Heart left ventricle (tissue), 16 donors: ENCODE results near the gene LTO1. TPM values are rescaled to one million over a fixed set of nuclear protein-coding genes. Genes with fewer than 3 reads are reported as not detected.

Experiments
- ATAC-seq, 4 donors: fragments of 200-7000 bp; cut with Tn5 transposase; one replicate each; pipeline ENCODE4 v1.9.1; 2020 to 2022; ENCODE audit warnings: moderate library complexity in 4 of 4, mild to moderate bottlenecking in 3 of 4, moderate number of reproducible peaks in 1 of 4
- DNase-seq, 5 donors: peaks; one replicate each; pipeline ENCODE4 v3.0.0-alpha.2; 2020
- H3K27ac ChIP-seq, 12 donors: fragments of 200-600 bp; sonication (generic) in 4 of 12; one replicate each; pipeline versions ENCODE4 v1.5.0 to v1.8.0; 2016 to 2022; ENCODE audit warnings: mild to moderate bottlenecking in 2 of 12
- H3K27me3 ChIP-seq, 9 donors: fragments of 200-600 bp; sonication (generic) in 2 of 9; one replicate each; pipeline versions ENCODE4 v1.5.1 to v1.8.0; 2016 to 2022; ENCODE audit warnings: mild to moderate bottlenecking in 3 of 9
- H3K36me3 ChIP-seq, 9 donors: fragments of 200-600 bp; sonication (generic) in 2 of 9; one replicate each; pipeline versions ENCODE4 v1.5.0 to v1.8.0; 2018 to 2022; ENCODE audit warnings: mild to moderate bottlenecking in 2 of 9
- H3K4me1 ChIP-seq, 12 donors: fragments of 200-600 bp; sonication (generic) in 4 of 12; one replicate each; pipeline versions ENCODE4 v1.5.0 to v1.8.0; 2016 to 2022; ENCODE audit warnings: mild to moderate bottlenecking in 3 of 12
- H3K4me3 ChIP-seq, 12 donors: fragments of 200-600 bp; sonication (generic) in 4 of 12; one replicate each; pipeline versions ENCODE4 v1.5.0 to v1.8.0; 2017 to 2022; ENCODE audit warnings: mild to moderate bottlenecking in 9 of 12, moderate library complexity in 4 of 12
- H3K9me3 ChIP-seq, 12 donors: fragments of 200-600 bp; sonication (generic) in 4 of 12; one replicate each; pipeline versions ENCODE4 v1.5.0 to v1.8.0; 2016 to 2022; ENCODE audit warnings: mild to moderate bottlenecking in 1 of 12
- POLR2A ChIP-seq, 2 donors: fragments of 450-650 bp; IDR thresholded peaks; one replicate each; pipeline ENCODE4 v1.6.1; 2017; ENCODE audit warnings: antibody characterized with exemption in 2 of 2, mild to moderate bottlenecking in 2 of 2, moderate library complexity in 2 of 2
- WGBS, 4 donors: extraction: QIAGEN DNeasy Blood & Tissue Kit in 2 of 4; methylation state at CpG; one replicate each; pipeline versions ENCODE4 v1.1.5 to v1.1.7; 2013 to 2018; 5-methylcytosine and 5-hydroxymethylcytosine counted together
- intact Hi-C, 10 donors: fragments of 100-400 bp; cut with DNase I; formaldehyde crosslinking; loops; one replicate each; pipeline versions ENCODE4 v1.11.1 to v1.14.2; 2022
- long read RNA-seq, 3 donors: library from polyadenylated mRNA; unstranded; transcript quantifications; one replicate each; pipeline ENCODE4 v2.0.0, GENCODE V29; 2020 to 2021
- polyA plus RNA-seq, 2 donors: library from polyadenylated mRNA; stranded (reverse); fragments of 200-250 nt; gene quantifications; one replicate each; pipeline ENCODE4 v1.2.3, GENCODE V29; 2013
- total RNA-seq, 9 donors: library from RNA; depleted of rRNA in 2 of 9; stranded (reverse); fragments of >200 nt in 2 of 9; fragmentation: NEBNext Ultra II Directional in 3 of 9; extraction: Animal tissue kit (Norgen Biotek cat#: 25700) in 3 of 9; gene quantifications; one replicate each; pipeline versions ENCODE4 v1.1.0 to v1.2.4, GENCODE V29; 2016 to 2023
- TF ChIP-seq, protein P1 (sequence below), 12 donors: fragments of 200-600 bp; sonication (generic) in 4 of 12; IDR thresholded peaks; one replicate each; pipeline versions ENCODE4 v1.5.0 to v1.8.0; 2018 to 2022; ENCODE audit warnings: antibody characterized with exemption in 12 of 12, mild to moderate bottlenecking in 5 of 12
- donor health status: ischemic (EF 13 %, LVEDD 7.1; RV severe dilation, severe dysfunction).
- donor health status: healthy with polysubstance abuse.
- donor health status: DM: no; HTN: yes; CAD: no.
- donor health status: DM: no; HTN: no; CAD: no.
- donor health status: ischemic (EF 25% LVEDD 6.9; RV normal size, moderate dysfunction).
- donor health status: ischemic (EF 25% LVEDD 5.7; RV mildly dilated, moderate dysfunction).
- donor health status: healthy.
- donor health status: DM: yes; HTN: yes; CAD: no.
- donor health status: ischemic (EF 35%, LVEDD 5.7; RV mildly dilated, moderate dysfunction).
- donor health status: nonischemic (EF 11% LVEDD 7.7; RV severe dilation, severe dysfunction).
- donor health status: DM: yes; HTN: yes; CAD: no.
- donor health status: PGD.
- donor health status: ischemic (EF 29% LVEDD 5.4; RV normal size, mild dysfunction).
- donor health status: nonischemic (EF 23%, LVEDD 6.1; RV moderate dilation, normal function).

The LTO1 gene, protein sequence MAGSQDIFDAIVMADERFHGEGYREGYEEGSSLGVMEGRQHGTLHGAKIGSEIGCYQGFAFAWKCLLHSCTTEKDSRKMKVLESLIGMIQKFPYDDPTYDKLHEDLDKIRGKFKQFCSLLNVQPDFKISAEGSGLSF
- total RNA-seq (10 to 100 TPM in 1 of 9 donors, 1 to 10 TPM in 8; 4.1 to 13.4 (median 8.4) TPM), polyA plus RNA-seq (10 to 100 TPM; 10.9 to 14.4 TPM)
- long read RNA-seq, donor 1, partial matches to known transcripts, result 1 of 10 reads
- long read RNA-seq, donor 1, other reads (novel, unspliced or antisense), result 9 of 10 reads
- long read RNA-seq, donor 2, transcript LTO1-201 (5 exons, 2,478 nt), result major isoform, 21 of 106 reads
- long read RNA-seq, donor 2, partial matches to known transcripts, result 2 of 106 reads
- long read RNA-seq, donor 2, other reads (novel, unspliced or antisense), result 81 of 106 reads
- long read RNA-seq, donor 3, partial matches to known transcripts, result 0 of 12 reads
- long read RNA-seq, donor 3, other reads (novel, unspliced or antisense), result 8 of 12 reads

DNA sequence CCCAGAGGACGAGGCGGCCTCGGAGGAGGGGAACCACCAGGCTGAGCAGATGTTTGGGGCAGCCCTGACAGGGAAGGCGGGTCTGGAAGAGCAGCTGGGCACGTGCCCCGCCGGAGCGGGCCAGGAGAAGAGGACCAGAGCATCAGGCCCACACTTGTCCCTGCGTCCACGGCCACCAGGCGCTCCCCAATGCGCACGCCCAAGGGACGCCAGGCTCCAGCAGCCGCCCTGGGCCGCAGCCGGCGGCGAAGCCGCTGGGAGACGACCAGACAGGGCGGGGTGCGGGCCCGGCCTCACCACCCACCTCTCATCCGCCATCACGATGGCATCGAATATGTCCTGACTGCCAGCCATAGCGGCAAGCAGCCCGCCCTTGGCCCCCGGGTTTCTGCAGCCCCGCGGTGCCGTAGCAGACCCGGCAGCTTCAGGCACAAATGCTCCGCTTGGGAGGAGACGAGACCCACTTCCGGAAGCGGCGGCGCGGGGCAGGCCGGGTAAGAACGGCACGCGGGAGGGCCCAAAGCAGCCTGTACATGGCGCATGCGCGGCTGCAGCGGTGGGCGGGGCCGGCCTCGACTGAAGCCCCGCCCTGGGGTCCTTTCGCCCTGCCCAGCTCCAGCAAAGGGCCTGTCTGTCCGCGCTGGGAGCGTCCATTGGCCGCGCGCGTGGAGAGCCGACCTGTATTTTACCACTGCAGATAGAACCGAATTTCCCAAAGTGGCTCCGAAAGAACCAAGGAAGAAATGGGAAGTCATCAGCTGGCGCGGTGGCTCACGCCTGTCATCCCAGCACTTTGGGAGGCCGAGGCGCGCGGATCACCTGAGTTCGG, at the start of gene LTO1:
Gene LTO1, minus strand, starts transcription at position 468 of the 829 bp plus-strand sequence. Its CDS starts 114 bp downstream, at position 354.
- Histone ChIP-seq H3K27me3 (no peaks in the 10 kb centered on the region), H3K4me3 (peak within 1 kb of the TSS; percentile 72 to 100 (median 97)), H3K9me3 (no peaks in the 10 kb centered on the region), H3K4me1 (peaks cover 0 to 34% (median 22%) of the 10 kb centered on the region in 12 donors), H3K36me3 (peaks cover 0 to 31% (median 25%) of the 10 kb centered on the region in 9 donors), H3K27ac (peak within 1 kb of the TSS; percentile 51 to 94 (median 88))
- intact Hi-C loops, result no loop called here
- WGBS, 4 donors, result 2 to 8% (median 6%) methylated on average over 30 to 72 of the region's 72 CpGs
- ATAC-seq, result peak; percentile 96 to 99 (median 99)
- TF ChIP-seq, protein P1, sequence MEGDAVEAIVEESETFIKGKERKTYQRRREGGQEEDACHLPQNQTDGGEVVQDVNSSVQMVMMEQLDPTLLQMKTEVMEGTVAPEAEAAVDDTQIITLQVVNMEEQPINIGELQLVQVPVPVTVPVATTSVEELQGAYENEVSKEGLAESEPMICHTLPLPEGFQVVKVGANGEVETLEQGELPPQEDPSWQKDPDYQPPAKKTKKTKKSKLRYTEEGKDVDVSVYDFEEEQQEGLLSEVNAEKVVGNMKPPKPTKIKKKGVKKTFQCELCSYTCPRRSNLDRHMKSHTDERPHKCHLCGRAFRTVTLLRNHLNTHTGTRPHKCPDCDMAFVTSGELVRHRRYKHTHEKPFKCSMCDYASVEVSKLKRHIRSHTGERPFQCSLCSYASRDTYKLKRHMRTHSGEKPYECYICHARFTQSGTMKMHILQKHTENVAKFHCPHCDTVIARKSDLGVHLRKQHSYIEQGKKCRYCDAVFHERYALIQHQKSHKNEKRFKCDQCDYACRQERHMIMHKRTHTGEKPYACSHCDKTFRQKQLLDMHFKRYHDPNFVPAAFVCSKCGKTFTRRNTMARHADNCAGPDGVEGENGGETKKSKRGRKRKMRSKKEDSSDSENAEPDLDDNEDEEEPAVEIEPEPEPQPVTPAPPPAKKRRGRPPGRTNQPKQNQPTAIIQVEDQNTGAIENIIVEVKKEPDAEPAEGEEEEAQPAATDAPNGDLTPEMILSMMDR (IDR thresholded peaks at IDR 0.05), result peak in 1 of 12 donors; percentile 9
- TF ChIP-seq POLR2A (IDR thresholded peaks at IDR 0.05), result peak in 1 of 2 donors; percentile 67
- peak; percentile 96 to 99 (median 97) for DNase-seq

DNA sequence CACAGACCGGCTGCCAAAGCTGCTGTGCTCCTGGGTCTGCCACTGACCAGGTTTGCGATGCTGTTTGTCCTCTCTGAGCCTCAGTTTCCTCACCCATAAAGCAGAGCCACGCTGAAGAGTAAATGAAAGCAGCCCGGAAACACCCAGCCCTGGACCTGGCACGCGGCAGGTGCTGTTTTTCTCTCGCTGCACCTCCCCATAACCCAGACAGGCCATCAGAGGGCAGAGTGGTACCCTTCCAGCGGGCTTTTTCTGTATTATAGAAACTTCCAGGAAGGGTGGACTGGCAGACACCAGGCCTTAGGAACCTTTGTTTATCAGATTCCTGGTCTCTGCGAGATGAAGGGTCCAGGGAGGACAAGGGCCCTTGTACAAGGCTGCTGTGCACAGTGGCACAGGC, 46.6 kb upstream of the LTO1 start:
- peaks cover 0 to 9% (median 0%) of the 10 kb centered on the region in 12 donors for H3K4me1 ChIP-seq
- TF ChIP-seq, protein P1 (IDR thresholded peaks at IDR 0.05), result peak in 2 of 12 donors; percentile 9 to 22
- no peak for TF ChIP-seq POLR2A (IDR thresholded peaks at IDR 0.05)
- intact Hi-C loops, result no loop called here

DNA sequence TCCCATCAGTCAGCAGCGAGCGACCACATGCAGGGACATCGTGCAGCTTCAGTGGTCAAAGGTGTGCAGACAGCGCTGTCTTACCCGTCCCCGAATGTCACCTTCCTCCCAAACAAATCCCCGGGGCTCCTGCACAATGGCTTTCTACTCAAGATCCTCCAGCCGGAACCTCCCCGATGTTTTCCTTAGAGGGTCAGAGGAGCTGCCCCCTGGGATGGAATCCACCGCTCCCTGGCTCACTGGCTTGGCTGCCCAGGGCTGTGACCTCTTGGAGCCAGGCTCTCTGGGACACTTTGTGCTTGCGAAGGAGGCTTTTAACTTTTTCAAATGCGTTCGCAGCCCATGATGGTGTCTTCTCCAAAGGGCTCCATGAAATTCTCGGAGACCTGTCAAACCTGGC, 46.0 kb upstream of the LTO1 start:
- DNase-seq (no peak), ATAC-seq (no peak)
- no peak overlapping the region for H3K27ac ChIP-seq
- WGBS, 4 donors, result 53 to 58% (median 56%) methylated on average over 13 to 14 of the region's 14 CpGs
- H3K4me1 ChIP-seq, result peaks cover 0 to 9% (median 0%) of the 10 kb centered on the region in 12 donors
- TF ChIP-seq, protein P1 (IDR thresholded peaks at IDR 0.05), result no peak
- TF ChIP-seq POLR2A (IDR thresholded peaks at IDR 0.05), result no peak
- intact Hi-C loops, result no loop called here
- no peaks in the 10 kb centered on the region for H3K36me3 ChIP-seq
- H3K9me3 ChIP-seq, result no peaks in the 10 kb centered on the region
- H3K27me3 ChIP-seq, result peaks cover 9 to 83% (median 24%) of the 10 kb centered on the region in 9 donors
- no peak overlapping the region for H3K4me3 ChIP-seq

More for the DNA sequence above, 46.6 kb upstream of the LTO1 start:
- no peak overlapping the region for H3K4me3 ChIP-seq
- no peaks in the 10 kb centered on the region for H3K9me3 ChIP-seq
- peaks cover 9 to 79% (median 24%) of the 10 kb centered on the region in 9 donors for H3K27me3 ChIP-seq
- 44 to 54% (median 49%) methylated on average over 8 to 9 of the region's 9 CpGs for WGBS, 4 donors
- H3K36me3 ChIP-seq, result no peaks in the 10 kb centered on the region
- ATAC-seq (peak in 1 of 4 donors; percentile 31), DNase-seq (no peak)
- no peak overlapping the region for H3K27ac ChIP-seq
